Stimulated activated naive CD8-positive, alpha-beta T cell treated with anti-CD3 and anti-CD28 coated beads, Interleukin-15, amount 100 ng/mL, for 72 hours (primary cell): ENCODE results near the gene HMGN1.
"Not testable (repeated sequence)": the region's sequence is repeated elsewhere in the genome, so short reads cannot be mapped to it uniquely, and the experiment has no call there.

ENCODE experiments used
- ATAC-seq: fragments of 150-1000 bp; cut with Tn5 transposase; 2 replicates; pipeline ENCODE4 v1.10.0; 2021; ENCODE audit warnings: mild to moderate bottlenecking, moderate library complexity
- DNase-seq, 2 donors: peaks; one replicate each; pipeline ENCODE4 v3.0.0; 2021 to 2022
- H3K27ac Mint-ChIP-seq, 2 donors: one replicate each; pipeline ENCODE4 v1.8.0; 2022; ENCODE audit warnings: mild to moderate bottlenecking in 2 of 2, mixed read lengths in 2 of 2, moderate library complexity in 2 of 2
- H3K27me3 Mint-ChIP-seq: one replicate; pipeline ENCODE4 v1.8.0; 2022; ENCODE audit warnings: mixed read lengths
- H3K4me1 Mint-ChIP-seq: one replicate; pipeline ENCODE4 v1.8.0; 2022; ENCODE audit warnings: mild to moderate bottlenecking, mixed read lengths
- H3K4me3 Mint-ChIP-seq, 2 donors: one replicate each; pipeline ENCODE4 v1.8.0; 2022; ENCODE audit warnings: mild to moderate bottlenecking in 2 of 2, mixed read lengths in 2 of 2, moderate library complexity in 1 of 2
- H3K9me3 Mint-ChIP-seq, 2 donors: one replicate each; pipeline ENCODE4 v1.8.0; 2022; ENCODE audit warnings: mixed read lengths in 2 of 2

The HMGN1 gene

GRCh38 chr21:39379986-39380891 is 31.4 kb upstream of the HMGN1 start:
- ATAC-seq: peak; percentile 99

DNA sequence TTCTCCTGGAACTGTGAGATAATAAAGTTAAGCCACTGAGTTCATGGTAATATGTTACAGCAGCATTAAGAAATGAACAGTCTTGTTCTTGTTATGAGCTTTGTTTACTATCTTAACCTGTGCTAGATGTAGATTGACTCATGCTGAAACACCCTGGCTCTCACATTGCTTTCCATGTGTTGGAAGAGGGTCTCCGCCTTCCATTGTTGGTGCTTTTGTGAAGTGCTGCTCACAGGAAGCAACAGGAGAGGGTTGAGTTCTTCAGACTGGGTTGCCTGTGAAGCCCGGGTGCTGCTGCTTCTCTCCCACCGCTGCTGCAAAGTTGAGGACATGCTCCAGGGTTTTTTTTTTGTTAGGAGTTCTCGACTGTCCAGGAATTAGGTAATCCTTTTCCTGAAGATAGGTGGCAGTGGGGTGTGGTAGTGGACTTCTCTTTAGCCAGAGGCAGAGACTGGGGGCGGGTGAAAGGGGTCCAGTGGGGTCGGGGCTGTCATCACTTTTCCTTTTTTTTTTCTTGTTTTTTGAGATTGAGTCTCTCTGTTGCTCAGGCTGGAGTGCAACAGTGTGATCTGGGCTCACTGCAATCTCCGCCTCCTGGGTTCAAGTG is 28.7 kb upstream of the HMGN1 start:
- H3K9me3 Mint-ChIP-seq: no peaks in the 10 kb centered on the region
- H3K27ac Mint-ChIP-seq: no peak overlapping the region
- DNase-seq: no peak
- peaks cover 16% of the 10 kb centered on the region for H3K4me1 Mint-ChIP-seq
- no peak for ATAC-seq
- no peaks in the 10 kb centered on the region for H3K27me3 Mint-ChIP-seq
- no peak overlapping the region for H3K4me3 Mint-ChIP-seq

More at GRCh38 chr21:39379986-39380891, 31.4 kb upstream of the HMGN1 start:
- H3K27ac Mint-ChIP-seq: peak overlapping the region; percentile 95 to 96
- H3K4me3 Mint-ChIP-seq: peak overlapping the region; percentile 90 to 96
- peaks cover 24% of the 10 kb centered on the region for H3K4me1 Mint-ChIP-seq
- DNase-seq: peak; percentile 85 to 95
- no peaks in the 10 kb centered on the region for H3K27me3 Mint-ChIP-seq
- no peaks in the 10 kb centered on the region for H3K9me3 Mint-ChIP-seq

DNA sequence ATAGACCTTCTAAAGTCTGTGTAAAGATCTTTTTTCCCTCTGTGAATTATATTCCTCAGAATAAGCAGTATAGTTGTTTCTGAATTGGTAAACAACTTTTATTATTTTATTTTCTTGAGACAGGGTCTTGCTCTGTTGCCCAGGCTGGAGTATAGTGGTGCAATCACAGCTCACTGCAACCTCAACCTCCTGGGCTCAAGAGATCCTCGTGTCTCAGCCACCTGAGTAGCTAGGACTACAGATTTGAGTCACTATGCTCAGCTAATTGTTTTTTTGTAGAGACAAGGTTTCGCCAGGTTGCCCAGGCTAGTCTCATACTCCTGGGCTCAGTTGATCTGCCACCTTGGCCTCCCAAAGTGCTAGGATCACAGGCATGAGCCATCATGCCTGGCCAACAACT is 26.6 kb upstream of the HMGN1 start:
- no peaks in the 10 kb centered on the region for H3K27me3 Mint-ChIP-seq
- H3K27ac Mint-ChIP-seq: no peak overlapping the region
- peaks cover 2% of the 10 kb centered on the region for H3K4me1 Mint-ChIP-seq
- no peaks in the 10 kb centered on the region for H3K9me3 Mint-ChIP-seq
- ATAC-seq: no peak
- H3K4me3 Mint-ChIP-seq: no peak overlapping the region
- no peak for DNase-seq

DNA sequence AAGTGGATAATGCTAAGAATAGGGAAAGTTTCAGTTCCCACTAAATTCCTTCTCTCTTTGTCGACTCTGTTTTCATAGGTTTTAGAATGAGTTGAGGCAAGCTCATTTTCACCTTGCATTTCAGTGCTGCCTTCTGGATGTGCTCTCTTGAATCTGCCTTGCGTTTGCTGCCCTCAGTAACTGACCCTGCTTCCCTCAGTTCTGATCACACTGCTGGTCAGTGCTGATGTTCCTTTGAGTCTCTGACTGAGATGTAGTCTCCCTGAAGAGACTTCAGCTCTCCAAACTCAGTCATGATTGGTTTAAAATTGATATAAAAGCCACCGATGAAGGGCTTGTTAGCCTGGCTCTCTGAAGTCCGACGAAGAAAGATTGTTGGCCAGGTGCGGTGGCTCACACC is 25.2 kb upstream of the HMGN1 start:
- DNase-seq (no peak), ATAC-seq (no peak)
- Mint-ChIP-seq H3K4me3 (no peak overlapping the region), H3K27me3 (no peaks in the 10 kb centered on the region), H3K9me3 (no peaks in the 10 kb centered on the region), H3K4me1 (peaks cover 6% of the 10 kb centered on the region), H3K27ac (peak overlapping the region in 1 of 2 donors; percentile 57)

DNA sequence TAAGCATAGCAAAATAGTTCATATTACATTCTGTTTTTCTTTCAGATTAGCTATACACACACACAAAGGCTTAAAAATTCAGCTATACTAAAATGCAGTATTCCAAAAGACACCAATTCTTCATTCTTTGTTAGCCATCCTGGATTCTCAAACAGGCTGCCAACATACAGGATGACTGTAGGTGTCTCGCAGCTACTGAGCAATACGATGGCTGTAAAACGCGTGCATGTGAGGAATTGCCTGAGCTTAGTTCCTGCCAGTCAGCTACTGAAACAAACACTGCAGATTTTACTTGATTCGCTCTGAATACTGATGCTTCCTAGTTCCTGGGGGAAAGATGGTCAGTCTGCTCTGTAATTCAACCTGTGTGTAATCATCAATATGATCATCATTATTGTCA is 24.7 kb upstream of the HMGN1 start:
- H3K9me3 Mint-ChIP-seq: no peaks in the 10 kb centered on the region
- no peak overlapping the region for H3K4me3 Mint-ChIP-seq
- H3K4me1 Mint-ChIP-seq: peaks cover 6% of the 10 kb centered on the region
- H3K27ac Mint-ChIP-seq: no peak overlapping the region
- DNase-seq: no peak
- ATAC-seq: no peak
- no peaks in the 10 kb centered on the region for H3K27me3 Mint-ChIP-seq

GRCh38 chr21:39369896-39370288 is 21.0 kb upstream of the HMGN1 start:
- H3K9me3 Mint-ChIP-seq, H3K27me3 Mint-ChIP-seq, H3K4me1 Mint-ChIP-seq, ATAC-seq, H3K4me3 Mint-ChIP-seq, H3K27ac Mint-ChIP-seq, DNase-seq: not testable (repeated sequence)

DNA sequence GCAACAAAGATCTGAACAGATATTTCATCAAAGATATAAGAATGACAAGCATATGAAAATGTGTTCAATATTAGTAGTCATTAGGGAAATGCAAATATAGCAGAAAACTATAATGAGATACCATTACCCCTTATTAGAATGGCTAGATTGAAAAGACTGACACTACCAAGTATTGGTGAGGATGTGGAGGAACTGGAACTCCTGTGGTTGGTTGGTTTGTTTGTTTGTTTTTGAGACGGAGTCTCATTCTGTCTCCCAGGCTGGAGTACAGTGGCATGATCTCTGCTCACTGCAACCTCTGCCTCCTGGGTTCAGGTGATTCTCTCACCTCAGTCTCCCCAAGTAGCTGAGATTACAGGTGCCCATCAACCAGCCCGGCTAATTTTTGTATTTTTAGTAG is 18.9 kb upstream of the HMGN1 start:
- DNase-seq (no peak), ATAC-seq (no peak)
- no peak overlapping the region for H3K4me3 Mint-ChIP-seq
- peaks cover 6% of the 10 kb centered on the region for H3K4me1 Mint-ChIP-seq
- peak overlapping the region in 1 of 2 donors; percentile 48 for H3K27ac Mint-ChIP-seq
- H3K9me3 Mint-ChIP-seq: no peaks in the 10 kb centered on the region
- H3K27me3 Mint-ChIP-seq: no peaks in the 10 kb centered on the region

GRCh38 chr21:39366563-39366962 is 17.7 kb upstream of the HMGN1 start:
- peaks cover 6% of the 10 kb centered on the region for H3K4me1 Mint-ChIP-seq
- DNase-seq (no peak), ATAC-seq (no peak)
- peaks cover 10% of the 10 kb centered on the region for H3K27me3 Mint-ChIP-seq
- H3K27ac Mint-ChIP-seq: no peak overlapping the region
- no peaks in the 10 kb centered on the region for H3K9me3 Mint-ChIP-seq
- no peak overlapping the region for H3K4me3 Mint-ChIP-seq

DNA sequence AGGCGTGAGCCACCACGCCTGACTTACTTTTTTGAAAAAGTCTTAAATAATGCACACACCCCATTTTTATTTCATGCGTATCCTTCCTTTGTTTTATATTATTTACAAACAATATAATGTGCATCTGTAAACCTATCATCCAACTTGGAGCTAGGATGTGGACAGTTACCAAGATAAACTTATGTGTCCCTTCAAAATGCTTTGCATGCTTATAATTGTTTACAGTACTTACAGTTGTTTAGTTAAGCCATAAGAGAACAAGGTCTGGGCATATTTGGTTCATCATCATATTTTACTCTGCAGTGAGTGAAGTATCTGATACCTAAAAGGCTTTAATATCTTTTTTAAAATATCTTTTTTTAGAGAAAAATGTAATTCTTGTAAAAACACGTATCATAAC is 16.1 kb upstream of the HMGN1 start:
- ATAC-seq (no peak), DNase-seq (no peak)
- Mint-ChIP-seq H3K27me3 (peaks cover 18% of the 10 kb centered on the region), H3K27ac (no peak overlapping the region), H3K4me1 (no peaks in the 10 kb centered on the region), H3K9me3 (no peaks in the 10 kb centered on the region), H3K4me3 (no peak overlapping the region)

- no peak for DNase-seq
- no peaks in the 10 kb centered on the region for H3K4me1 Mint-ChIP-seq
- H3K9me3 Mint-ChIP-seq: no peaks in the 10 kb centered on the region
- no peak overlapping the region for H3K27ac Mint-ChIP-seq
- H3K27me3 Mint-ChIP-seq: peaks cover 18% of the 10 kb centered on the region
- no peak for ATAC-seq
- no peak overlapping the region for H3K4me3 Mint-ChIP-seq
Observed at GRCh38 chr21:39363607-39364555, 15.0 kb upstream of the HMGN1 start.

- ATAC-seq: no peak
- no peak for DNase-seq
- Mint-ChIP-seq H3K4me3 (no peak overlapping the region), H3K9me3 (no peaks in the 10 kb centered on the region), H3K4me1 (no peaks in the 10 kb centered on the region), H3K27me3 (peaks cover 18% of the 10 kb centered on the region), H3K27ac (no peak overlapping the region)
Observed at GRCh38 chr21:39362733-39363132, 13.8 kb upstream of the HMGN1 start.

DNA sequence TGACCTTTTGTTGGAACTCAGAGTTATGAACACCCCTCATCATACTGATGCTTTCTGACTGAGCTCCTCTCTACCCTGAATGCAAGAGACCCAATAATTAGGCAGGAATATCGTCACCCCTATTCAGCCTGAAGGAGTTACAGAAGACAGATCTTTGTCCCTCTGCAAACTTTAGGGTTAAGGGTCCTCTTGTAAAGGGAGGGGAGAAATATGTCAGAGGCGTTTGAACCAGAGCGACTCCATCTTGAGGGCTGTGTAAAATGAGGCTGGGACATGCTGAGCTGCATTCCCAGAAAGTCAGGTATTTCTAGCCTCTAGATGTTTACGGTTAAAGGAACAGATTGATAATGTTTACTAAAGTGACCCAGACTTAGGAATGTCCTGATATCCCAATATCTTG is 10.5 kb upstream of the HMGN1 start:
- Mint-ChIP-seq H3K27me3 (peaks cover 18% of the 10 kb centered on the region), H3K4me3 (no peak overlapping the region)

DNA sequence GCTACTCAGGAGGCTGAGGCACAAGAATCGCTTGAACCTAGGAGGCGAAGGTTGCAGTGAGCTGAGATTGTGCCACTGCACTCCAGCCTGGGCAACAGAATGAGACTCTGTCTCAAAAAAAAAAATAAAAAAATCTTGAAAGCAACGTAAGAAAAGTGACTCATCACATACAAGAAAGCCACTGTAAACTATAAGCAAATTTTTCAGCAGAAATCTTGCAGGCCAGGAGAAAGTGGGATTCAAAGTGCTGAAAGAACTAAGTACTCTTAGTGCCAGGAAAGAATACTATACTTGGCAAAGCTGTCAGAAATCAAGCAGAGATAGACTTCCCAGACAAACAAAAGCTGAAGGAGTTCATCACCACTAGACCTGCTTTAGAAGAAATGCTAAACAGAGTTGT is 4.4 kb upstream of the HMGN1 start:
- ATAC-seq (no peak), DNase-seq (no peak)
- Mint-ChIP-seq H3K9me3 (no peaks in the 10 kb centered on the region), H3K4me3 (no peak overlapping the region), H3K27me3 (no peaks in the 10 kb centered on the region), H3K4me1 (peaks cover 10% of the 10 kb centered on the region), H3K27ac (no peak overlapping the region)

More for the DNA sequence above, 10.5 kb upstream of the HMGN1 start:
- Mint-ChIP-seq H3K27ac (no peak overlapping the region), H3K4me1 (no peaks in the 10 kb centered on the region), H3K9me3 (no peaks in the 10 kb centered on the region)
- DNase-seq (no peak), ATAC-seq (no peak)

DNA sequence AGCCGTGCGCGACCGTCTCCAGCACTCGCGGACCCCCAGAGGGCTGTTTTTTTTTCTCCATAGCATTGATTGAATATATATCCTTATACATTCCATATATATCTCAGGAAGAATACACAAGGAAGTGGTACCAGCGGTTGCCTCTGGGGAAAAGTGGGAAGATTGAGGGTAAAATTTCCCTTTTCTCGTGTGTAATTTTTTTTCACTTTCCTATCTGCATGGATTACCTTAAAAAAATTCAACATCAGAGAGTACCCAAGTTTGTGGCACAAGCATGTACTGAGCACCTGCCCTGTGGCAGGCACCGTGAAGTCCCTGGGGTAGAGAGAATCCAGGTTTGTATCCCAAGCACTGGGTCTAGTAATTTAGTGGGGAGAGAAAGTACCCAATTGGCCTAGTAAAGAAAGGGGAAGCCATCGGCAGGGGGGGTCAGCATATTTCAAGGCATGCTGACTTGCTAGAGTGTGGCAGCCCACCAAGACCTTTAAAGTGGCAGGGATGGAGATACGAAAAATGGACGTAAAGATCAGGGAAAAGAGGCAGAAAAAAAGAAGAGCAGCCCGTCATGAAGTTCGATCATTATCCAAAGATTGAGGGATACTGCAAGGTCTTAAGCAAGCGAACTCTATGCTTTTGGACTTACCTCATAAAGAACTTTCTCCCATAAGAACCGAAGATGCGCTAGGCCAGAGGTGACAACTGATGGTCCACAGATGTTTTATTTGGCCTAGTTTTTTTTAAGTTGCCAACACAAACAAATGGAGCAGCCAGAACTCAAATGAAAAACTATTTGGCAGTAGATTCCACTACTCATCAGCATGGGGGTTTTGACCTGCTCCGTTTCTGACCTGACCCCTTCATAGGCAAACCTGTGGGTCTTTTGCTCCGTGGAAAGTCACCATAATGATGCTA is 1.5 kb upstream of the HMGN1 start:
- peak overlapping the region; percentile 99 for H3K4me3 Mint-ChIP-seq
- no peak for DNase-seq
- peaks cover 33% of the 10 kb centered on the region for H3K4me1 Mint-ChIP-seq
- no peak for ATAC-seq
- H3K27ac Mint-ChIP-seq: peak overlapping the region; percentile 99
- no peaks in the 10 kb centered on the region for H3K9me3 Mint-ChIP-seq
- no peaks in the 10 kb centered on the region for H3K27me3 Mint-ChIP-seq
